ENCODE results near the gene CGREF1. TPM values are rescaled to one million over a fixed set of nuclear protein-coding genes. Genes with fewer than 3 reads are reported as not detected.
A peak's percentile ranks its signal among the peaks of the same experiment; 100 is the strongest.

Gene CGREF1
- not detected in 2 replicates for total RNA-seq
- 0.09 TPM for total RNA-seq (2013)
- polyA plus RNA-seq, result not detected in 2 replicates
- not detected in 2 replicates for polyA minus RNA-seq

DNA sequence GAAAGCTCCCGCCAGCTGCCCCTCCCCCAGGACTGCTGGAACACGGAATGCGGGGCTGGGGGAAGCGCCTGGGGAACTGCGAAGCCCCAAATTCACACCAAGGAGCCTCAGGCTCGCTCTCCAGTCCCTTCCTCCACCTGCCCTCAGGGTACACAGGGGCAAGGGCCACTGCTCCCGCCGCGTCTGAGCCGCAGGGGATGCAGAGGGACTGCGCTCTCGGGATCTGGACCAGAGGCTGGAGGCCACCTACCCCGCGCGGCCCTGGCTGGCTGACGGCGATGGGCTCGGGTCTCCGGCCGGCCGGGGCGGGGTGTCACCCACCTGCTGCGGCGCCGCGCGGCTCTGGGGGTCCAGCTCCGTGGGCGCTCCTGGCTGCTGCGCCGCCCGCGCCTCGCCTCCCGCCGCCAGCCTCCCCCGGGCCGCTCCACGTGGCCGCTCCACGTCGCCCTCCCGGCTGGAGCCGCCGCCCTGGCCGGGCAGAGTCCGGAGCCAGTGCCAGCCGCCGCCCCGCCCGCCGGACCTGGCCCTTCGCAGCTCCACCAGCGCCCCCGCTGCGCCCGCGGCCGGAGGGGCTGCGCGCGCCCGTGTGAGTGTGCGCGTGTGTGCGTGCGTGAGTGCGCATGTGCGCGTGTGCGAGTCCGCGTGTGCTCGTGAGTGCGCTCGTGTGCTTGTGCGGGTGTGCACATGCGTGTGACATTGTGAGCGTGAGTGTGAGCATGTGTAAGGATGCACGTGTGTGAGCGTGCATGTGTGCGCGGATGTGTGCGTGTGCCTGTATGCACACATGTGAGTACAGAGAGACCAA is at the start of gene CGREF1:
TSS of gene CGREF1 (minus strand) at position 604 of the 805 bp plus-strand sequence. CDS start 14,762 bp downstream, outside the sequence.
- H3K4me3 ChIP-seq (ENCODE audit: control extremely low read depth in 1 of 5, extremely low read depth in 1 of 5, insufficient read depth in 1 of 5, low read depth in 2 of 5, low read length in 4 of 5), result peak within 1 kb of the TSS in 2 of 5 experiments; percentile 38 to 50
- no peak within 1 kb of the TSS for H3K27ac ChIP-seq (ENCODE audit: low read length in 2 of 2)
- peaks cover 16 to 19% of the 10 kb centered on the region in 2 donors for H3K4me1 ChIP-seq (ENCODE audit: control insufficient read depth in 2 of 2, insufficient read depth in 2 of 2, low read length in 2 of 2)
- DNase-seq (peak; percentile 38), ATAC-seq (ENCODE audit: low read depth) (no peak)
- peak within 1 kb of the TSS; percentile 55 for H3K9ac ChIP-seq (ENCODE audit: low read length)
- intact Hi-C loops (cut with micrococcal nuclease), result no loop called here
- Mint-ChIP-seq H3K27me3 (peaks cover 39% of the 10 kb centered on the region), H3K4me3 (peak within 1 kb of the TSS; percentile 85), H3K9me3 (ENCODE audit: insufficient read depth) (no peaks in the 10 kb centered on the region), H3K27ac (no peak within 1 kb of the TSS), H3K4me1 (peaks cover 16% of the 10 kb centered on the region)
- peaks cover 0 to 26% (median 12%) of the 10 kb centered on the region in 4 experiments for H3K27me3 ChIP-seq (replicated peaks in 1 of 4; ENCODE audit: control extremely low read depth in 1 of 4, control insufficient read depth in 3 of 4, insufficient read depth in 4 of 4, low read length in 3 of 4)
- peak within 1 kb of the TSS; percentile 84 for H3K4me2 ChIP-seq (replicated peaks; ENCODE audit: low read depth, low read length, poor library complexity, severe bottlenecking)
- H3K79me2 ChIP-seq (ENCODE audit: control insufficient read depth, insufficient read depth, low read length), result no peaks in the 10 kb centered on the region
- no peaks in the 10 kb centered on the region for H4K20me1 ChIP-seq (ENCODE audit: control insufficient read depth, insufficient read depth, low read length, poor library complexity, severe bottlenecking)
- H3K9me3 ChIP-seq (ENCODE audit: control extremely low read depth in 1 of 3, control insufficient read depth in 2 of 3, insufficient read depth in 1 of 3, low read length in 2 of 3), result peaks cover 0 to 9% (median 0%) of the 10 kb centered on the region in 3 donors
- peak within 1 kb of the TSS; percentile 56 for H2AFZ ChIP-seq (ENCODE audit: insufficient read depth, low read depth, low read length, poor library complexity, severe bottlenecking)
- TF ChIP-seq EZH2 (IDR thresholded peaks at IDR 0.05; ENCODE audit: borderline replicate concordance, insufficient read depth, low read depth, low read length, poor library complexity, severe bottlenecking) (no peak), CTCF (IDR thresholded peaks at IDR 0.05) (no peak)
- 6% methylated on average over 84 of the region's 84 CpGs for WGBS (ENCODE audit: insufficient coverage)
- ChIA-PET CTCF (no interaction called here), POLR2A (no interaction called here)
- no peaks in the 10 kb centered on the region for H3K36me3 ChIP-seq (replicated peaks in 1 of 2; ENCODE audit: control extremely low read depth in 1 of 2, control insufficient read depth in 1 of 2, extremely low read depth in 1 of 2, insufficient read depth in 2 of 2, low read length in 1 of 2)
